ENCODE results near the gene LRRFIP2.
"Not testable (repeated sequence)": the region's sequence is repeated elsewhere in the genome, so short reads cannot be mapped to it uniquely, and the experiment has no call there.

Gene LRRFIP2

GRCh38 chr3:37143821-37144220 is 30.6 kb downstream of the LRRFIP2 start:
- DNase-seq: no peak

GRCh38 chr3:37141676-37142075 is 32.7 kb downstream of the LRRFIP2 start:
- no peak for DNase-seq

GRCh38 chr3:37140899-37141541 is 33.4 kb downstream of the LRRFIP2 start:
- no peak for DNase-seq

- no peak for DNase-seq
Measured at GRCh38 chr3:37139567-37140052, 34.8 kb downstream of the LRRFIP2 start.

- no peak for DNase-seq
Measured at GRCh38 chr3:37138816-37139215, 35.6 kb downstream of the LRRFIP2 start.

- no peak for DNase-seq
Measured at GRCh38 chr3:37137516-37137915, 36.9 kb downstream of the LRRFIP2 start.

- no peak for DNase-seq
Measured at GRCh38 chr3:37136067-37136466, 38.3 kb downstream of the LRRFIP2 start.

GRCh38 chr3:37135561-37135960 is 38.8 kb downstream of the LRRFIP2 start:
- no peak for DNase-seq

GRCh38 chr3:37132334-37132733 is 42.0 kb downstream of the LRRFIP2 start:
- no peak for DNase-seq

GRCh38 chr3:37131860-37132144 is 42.6 kb downstream of the LRRFIP2 start:
- DNase-seq: no peak

- DNase-seq: no peak
Measured at GRCh38 chr3:37130984-37131859, 43.2 kb downstream of the LRRFIP2 start.

- DNase-seq: no peak
Measured at GRCh38 chr3:37130448-37130847, 43.9 kb downstream of the LRRFIP2 start.

- DNase-seq: no peak
Measured at GRCh38 chr3:37129871-37130270, 44.5 kb downstream of the LRRFIP2 start.

- DNase-seq: no peak
Measured at GRCh38 chr3:37127340-37127739, 47.0 kb downstream of the LRRFIP2 start.

- no peak for DNase-seq
Measured at GRCh38 chr3:37126856-37127255, 47.5 kb downstream of the LRRFIP2 start.

- DNase-seq: no peak
Measured at GRCh38 chr3:37125195-37126073, 48.9 kb downstream of the LRRFIP2 start.

GRCh38 chr3:37124435-37124834 is 49.9 kb downstream of the LRRFIP2 start:
- no peak for DNase-seq

- DNase-seq: no peak
Measured at GRCh38 chr3:37123292-37123691, 51.1 kb downstream of the LRRFIP2 start.

GRCh38 chr3:37122069-37122468 is 52.3 kb downstream of the LRRFIP2 start:
- DNase-seq: not testable (repeated sequence)

GRCh38 chr3:37118163-37118562 is 56.2 kb downstream of the LRRFIP2 start:
- DNase-seq: no peak

GRCh38 chr3:37117548-37117947 is 56.8 kb downstream of the LRRFIP2 start:
- no peak for DNase-seq

GRCh38 chr3:37116998-37117397 is 57.4 kb downstream of the LRRFIP2 start:
- DNase-seq: no peak

- DNase-seq: no peak
Measured at GRCh38 chr3:37115446-37115845, 58.9 kb downstream of the LRRFIP2 start.

Measured in T-helper 9 cell (primary cell).